Dedifferentiated amniotic fluid mesenchymal stem cell (primary cell): ENCODE data around the gene SEMA6B.
"Not testable (repeated sequence)": the region's sequence is repeated elsewhere in the genome, so short reads cannot be mapped to it uniquely, and the experiment has no call there.

Experiments
- DNase-seq: peaks from one replicate; pipeline ENCODE4 v3.0.0-alpha.2; 2016; ENCODE audit errors: extremely low spot score

The SEMA6B gene

GRCh38 chr19:4559569-4559968, at the start of gene SEMA6B:
Gene SEMA6B (minus strand): TSS chr19:4559684. CDS start chr19:4558457, 1,227 bp downstream.
- DNase-seq: no peak

GRCh38 chr19:4606921-4607678, 47.6 kb upstream of the SEMA6B start:
- DNase-seq: no peak

GRCh38 chr19:4606181-4606580, 46.7 kb upstream of the SEMA6B start:
- DNase-seq: no peak

GRCh38 chr19:4604912-4605311, 45.4 kb upstream of the SEMA6B start:
- no peak for DNase-seq

- DNase-seq: no peak
Observed at GRCh38 chr19:4602915-4603314, 43.4 kb upstream of the SEMA6B start.

- DNase-seq: no peak
Observed at GRCh38 chr19:4602173-4602788, 42.8 kb upstream of the SEMA6B start.

GRCh38 chr19:4600893-4601292, 41.4 kb upstream of the SEMA6B start:
- DNase-seq: no peak

GRCh38 chr19:4600082-4600481, 40.6 kb upstream of the SEMA6B start:
- no peak for DNase-seq

GRCh38 chr19:4598712-4599111, 39.2 kb upstream of the SEMA6B start:
- DNase-seq: no peak

GRCh38 chr19:4597975-4598671, 38.6 kb upstream of the SEMA6B start:
- DNase-seq: no peak

- DNase-seq: no peak
Observed at GRCh38 chr19:4597278-4597974, 37.9 kb upstream of the SEMA6B start.

- no peak for DNase-seq
Observed at GRCh38 chr19:4596033-4596904, 36.8 kb upstream of the SEMA6B start.

- not testable (repeated sequence) for DNase-seq
Observed at GRCh38 chr19:4595158-4595557, 35.7 kb upstream of the SEMA6B start.

- no peak for DNase-seq
Observed at GRCh38 chr19:4594201-4594600, 34.7 kb upstream of the SEMA6B start.

- no peak for DNase-seq
Observed at GRCh38 chr19:4593409-4593851, 33.9 kb upstream of the SEMA6B start.

GRCh38 chr19:4592445-4592844, 33.0 kb upstream of the SEMA6B start:
- no peak for DNase-seq

- DNase-seq: no peak
Observed at GRCh38 chr19:4591320-4591719, 31.8 kb upstream of the SEMA6B start.

- DNase-seq: no peak
Observed at GRCh38 chr19:4590559-4590958, 31.1 kb upstream of the SEMA6B start.

GRCh38 chr19:4589579-4590410, 30.3 kb upstream of the SEMA6B start:
- no peak for DNase-seq

GRCh38 chr19:4588291-4588761, 28.8 kb upstream of the SEMA6B start:
- no peak for DNase-seq
